C1 segment of cervical spinal cord (tissue), 14 donors: ENCODE data around the gene DDX42.
"Not testable (repeated sequence)": the region's sequence is repeated elsewhere in the genome, so short reads cannot be mapped to it uniquely, and the experiment has no call there.

Experiments
- DNase-seq, 14 donors: peaks; one replicate each; lab custom pipeline; 2025; lab: John Stamatoyannopoulos, UW

Gene DDX42

DNA sequence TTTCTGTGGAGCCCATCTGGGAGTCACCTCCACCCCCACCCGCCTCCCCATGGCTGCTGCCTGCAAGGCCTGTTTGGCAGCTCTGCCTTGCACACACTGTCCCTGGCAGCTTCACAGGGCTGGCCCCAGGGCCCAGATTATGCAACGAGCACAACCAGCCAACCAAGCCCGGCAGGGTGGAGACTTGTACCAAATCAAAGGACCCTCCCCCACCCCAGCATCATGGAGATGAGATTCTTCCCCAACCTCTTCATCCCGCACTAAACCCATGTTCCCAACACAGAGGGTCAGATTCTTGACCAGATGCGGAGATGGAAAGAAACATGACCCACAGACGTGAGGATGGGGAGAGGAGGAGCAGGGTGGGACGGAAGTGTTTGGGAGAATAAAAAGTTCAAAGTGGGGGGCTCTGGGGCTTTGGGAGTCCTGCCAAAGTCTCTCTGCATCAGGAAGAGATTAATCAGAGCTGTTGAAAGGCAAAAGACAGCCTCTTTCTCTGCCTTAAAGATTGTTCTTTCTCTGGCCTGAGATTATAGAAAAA, 64.7 kb downstream of the DDX42 start:
- DNase-seq = peak; percentile 36 to 98 (median 84)

GRCh38 chr17:63840591-63841349, 66.8 kb downstream of the DDX42 start:
- DNase-seq = peak in 11 of 14 donors; percentile 7 to 56 (median 27)

DNA sequence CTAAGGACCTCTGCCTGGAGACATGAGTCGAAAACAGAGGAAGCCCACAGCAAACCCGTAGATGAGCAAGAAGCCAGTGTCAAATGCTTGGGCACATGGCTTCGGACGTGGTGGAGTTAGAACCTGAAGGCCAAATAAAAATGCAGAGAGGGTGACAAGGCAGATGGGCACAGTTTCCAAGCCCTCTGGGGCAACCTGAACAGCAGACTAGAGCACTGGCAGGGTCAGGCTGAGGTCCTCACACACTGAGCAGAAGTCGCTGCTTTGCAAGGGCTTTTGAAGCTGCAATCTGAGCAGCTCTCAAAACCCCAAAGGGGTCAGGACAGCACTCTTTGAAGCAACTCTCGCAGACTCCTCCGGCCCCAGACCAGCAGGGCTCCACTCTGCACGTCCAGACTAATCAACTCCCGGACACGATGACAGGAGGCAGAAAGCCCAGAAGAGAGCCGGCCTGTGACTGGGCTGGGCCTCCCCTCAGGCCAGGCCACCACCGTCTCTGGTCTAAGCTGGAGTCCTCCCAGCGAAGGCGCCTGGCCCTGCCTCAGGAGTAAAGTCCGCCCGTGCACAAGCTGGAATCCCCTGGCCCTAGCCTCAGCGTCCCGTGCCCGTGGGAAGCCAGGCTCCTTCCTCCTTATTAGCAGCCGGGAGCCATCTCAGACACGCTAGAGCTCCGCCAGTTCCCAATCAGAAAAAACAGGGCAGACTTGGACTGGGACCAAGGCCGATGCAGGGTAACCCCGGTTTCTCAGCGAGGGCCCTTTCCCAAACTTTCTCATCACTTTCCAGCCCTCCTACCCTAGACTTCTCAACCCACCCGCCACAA, 67.6 kb downstream of the DDX42 start:
- DNase-seq = peak in 12 of 14 donors; percentile 31 to 77 (median 59)

- peak in 4 of 14 donors; percentile 46 to 60 (median 58) for DNase-seq
Measured at GRCh38 chr17:63842173-63842539, 68.2 kb downstream of the DDX42 start.

DNA sequence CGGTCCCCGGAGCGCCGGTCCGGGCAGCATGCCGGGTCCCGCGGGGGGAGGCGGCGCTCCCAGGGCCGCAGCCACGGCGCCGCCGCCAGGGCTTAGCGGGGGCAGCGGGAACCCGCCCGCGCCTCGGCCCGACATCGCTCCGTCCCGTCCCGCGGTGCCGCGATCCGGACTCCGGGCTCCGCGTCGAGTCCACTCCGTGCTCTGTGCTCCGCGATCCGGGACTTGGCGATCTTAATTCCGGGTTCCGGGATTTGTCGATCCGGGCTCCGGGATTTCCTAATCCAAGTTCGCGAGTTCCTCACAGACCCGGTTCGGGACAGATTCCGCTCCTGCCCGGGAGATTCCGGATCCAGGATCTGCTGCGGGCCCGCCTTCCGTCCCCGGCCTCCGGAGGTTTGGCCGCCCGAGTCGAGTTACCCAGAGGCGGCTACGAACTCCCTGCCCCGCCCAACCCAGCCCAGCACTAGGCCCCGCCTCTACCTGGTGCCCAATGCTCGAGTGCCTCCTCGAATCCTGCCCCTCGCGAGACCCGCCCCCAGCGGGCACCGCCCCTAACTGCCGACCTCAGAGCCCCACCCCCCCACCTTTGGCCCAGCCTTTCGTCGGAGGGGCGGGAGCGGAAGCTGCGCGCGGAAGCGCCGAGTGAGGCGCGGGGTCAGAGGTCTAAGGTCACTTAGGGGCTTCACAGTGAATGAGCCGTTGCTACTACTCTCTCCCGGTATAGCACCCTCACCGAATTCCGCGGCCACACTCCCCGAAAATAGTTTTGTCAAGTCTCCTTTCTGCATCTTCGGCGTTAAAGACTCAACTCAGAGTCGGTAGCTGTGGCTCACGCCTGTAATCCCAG, 68.8 kb downstream of the DDX42 start, which contains the start of gene SMARCD2:
SMARCD2 (minus strand) TSS at position 146 of the 847 bp plus-strand sequence; CDS start at position 135, 11 bp downstream.
- peak; percentile 87 to 100 (median 98) for DNase-seq

GRCh38 chr17:63843387-63843888, 69.5 kb downstream of the DDX42 start:
- peak in 4 of 14 donors; percentile 13 to 34 (median 29) for DNase-seq

- peak in 1 of 14 donors; percentile 20 for DNase-seq
Measured at GRCh38 chr17:63843910-63844677, 70.1 kb downstream of the DDX42 start.

GRCh38 chr17:63845509-63845908, 71.5 kb downstream of the DDX42 start:
- DNase-seq = no peak

GRCh38 chr17:63847525-63848249, 73.7 kb downstream of the DDX42 start:
- DNase-seq = no peak

GRCh38 chr17:63848834-63849689, 75.1 kb downstream of the DDX42 start:
- DNase-seq = peak; percentile 24 to 87 (median 80)

DNA sequence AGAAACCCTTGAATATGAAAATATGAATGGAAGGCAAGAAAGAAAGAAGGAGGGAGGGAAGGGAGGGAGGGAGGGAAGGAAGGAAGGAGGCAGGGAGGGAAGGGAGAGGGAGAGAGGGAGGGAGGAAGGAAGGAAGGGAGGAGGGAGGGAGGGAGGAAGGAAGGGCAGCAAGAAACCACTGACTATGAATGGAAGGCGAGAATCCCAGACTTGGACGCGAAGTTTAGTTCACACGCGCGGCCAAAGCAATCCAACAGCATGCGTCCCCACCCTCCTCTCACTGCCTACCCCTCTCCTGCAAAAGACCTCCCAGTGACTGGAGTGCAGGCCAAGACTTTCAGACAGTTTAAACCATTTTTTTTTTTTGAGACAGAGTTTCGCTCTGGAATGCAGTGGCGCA, 76.4 kb downstream of the DDX42 start:
- DNase-seq = no peak

- DNase-seq = no peak
Measured at GRCh38 chr17:63853260-63853659, 79.3 kb downstream of the DDX42 start.

- DNase-seq = no peak
Measured at GRCh38 chr17:63854709-63855108, 80.7 kb downstream of the DDX42 start.

GRCh38 chr17:63855185-63855584, 81.2 kb downstream of the DDX42 start:
- DNase-seq = no peak

DNA sequence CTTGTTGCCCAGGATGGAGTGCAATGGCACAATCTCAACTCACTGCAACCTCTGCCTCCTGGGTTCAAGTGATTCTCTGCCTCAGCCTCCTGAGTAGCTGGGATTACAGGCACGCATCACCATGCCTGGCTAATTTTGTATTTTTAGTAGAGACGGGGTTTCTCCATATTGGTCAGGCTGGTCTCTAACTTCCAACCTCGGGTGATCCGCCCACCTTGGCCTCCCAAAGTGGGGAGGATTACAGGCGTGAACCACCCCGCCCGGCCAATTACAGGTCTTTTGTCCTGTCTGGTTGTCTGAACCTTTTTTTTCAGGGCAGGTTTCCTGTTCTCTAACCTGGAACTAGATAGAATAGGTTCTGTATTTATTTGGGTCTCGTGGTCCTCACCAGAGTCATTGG, 82.5 kb downstream of the DDX42 start:
- DNase-seq = not testable (repeated sequence)

- no peak for DNase-seq
Measured at GRCh38 chr17:63859257-63859656, 85.3 kb downstream of the DDX42 start.

DNA sequence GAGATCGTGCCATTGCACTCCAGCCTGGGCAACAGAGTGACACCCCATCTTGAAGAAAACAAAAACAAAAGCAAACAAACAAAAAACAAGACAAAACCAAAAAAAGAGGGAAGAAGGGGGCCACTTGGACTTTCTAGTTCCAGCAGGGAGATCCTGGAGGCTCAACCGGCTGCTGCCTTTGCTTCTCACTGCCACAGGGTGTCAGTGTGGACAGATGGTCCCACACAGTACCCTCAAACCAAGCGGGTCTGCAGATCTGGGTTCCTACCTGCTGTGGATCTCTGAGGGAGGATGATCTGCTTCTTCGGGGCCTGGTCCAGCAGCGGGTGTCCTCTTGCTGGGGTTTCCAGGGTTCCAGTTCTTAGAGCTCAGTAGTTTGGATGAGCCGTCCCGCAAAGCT, 92.7 kb downstream of the DDX42 start:
- DNase-seq = not testable (repeated sequence)
